Anterior cingulate cortex (tissue), 58 donors: ENCODE data around the gene LST1.

Source experiments
- DNase-seq, 58 donors: peaks; one replicate each; lab custom pipeline; 2025; lab: John Stamatoyannopoulos, UW

Gene LST1

GRCh38 chr6:31614684-31615578 is 28.9 kb downstream of the LST1 start, which contains the start of gene AIF1:
AIF1 (plus strand) TSS chr6:31615234; CDS start chr6:31615330, 96 bp downstream.
- peak in 4 of 58 donors; percentile 9 to 30 (median 13) for DNase-seq

- DNase-seq: peak in 1 of 58 donors; percentile 17
Measured at GRCh38 chr6:31615748-31616147, 29.7 kb downstream of the LST1 start.

- no peak for DNase-seq
Measured at GRCh38 chr6:31617010-31617409, 30.9 kb downstream of the LST1 start.

- peak; percentile 93 to 100 (median 98) for DNase-seq
Measured at GRCh38 chr6:31619805-31620585, 33.9 kb downstream of the LST1 start.

- DNase-seq: peak in 42 of 58 donors; percentile 46 to 100 (median 78)
Measured at GRCh38 chr6:31620586-31621319, 34.7 kb downstream of the LST1 start, which contains the start of gene PRRC2A. PRRC2A (plus strand) TSS chr6:31620715; CDS start chr6:31622790, 2,075 bp downstream.

GRCh38 chr6:31621320-31621939 is 35.4 kb downstream of the LST1 start:
- no peak for DNase-seq

GRCh38 chr6:31621991-31622390 is 35.9 kb downstream of the LST1 start:
- DNase-seq: peak in 1 of 58 donors; percentile 6

GRCh38 chr6:31622684-31623091 is 36.6 kb downstream of the LST1 start:
- DNase-seq: no peak

- no peak for DNase-seq
Measured at GRCh38 chr6:31624070-31624469, 38.0 kb downstream of the LST1 start.

GRCh38 chr6:31626952-31627351 is 40.9 kb downstream of the LST1 start:
- DNase-seq: no peak

- no peak for DNase-seq
Measured at GRCh38 chr6:31627690-31628287, 41.7 kb downstream of the LST1 start.

- no peak for DNase-seq
Measured at GRCh38 chr6:31629014-31629413, 42.9 kb downstream of the LST1 start.

GRCh38 chr6:31630177-31630934 is 44.3 kb downstream of the LST1 start:
- no peak for DNase-seq

- no peak for DNase-seq
Measured at GRCh38 chr6:31631209-31631608, 45.1 kb downstream of the LST1 start.

- no peak for DNase-seq
Measured at GRCh38 chr6:31631681-31632278, 45.7 kb downstream of the LST1 start.

GRCh38 chr6:31632279-31632946 is 46.3 kb downstream of the LST1 start:
- no peak for DNase-seq

- no peak for DNase-seq
Measured at GRCh38 chr6:31633447-31633846, 47.4 kb downstream of the LST1 start.

- DNase-seq: no peak
Measured at GRCh38 chr6:31634131-31634530, 48.1 kb downstream of the LST1 start.
